Loucy (cell line): ENCODE measurements around the gene ARHGAP40.

Experiments used
- EZH2phosphoT487 ChIP-seq: fragments of 200-600 bp; IDR thresholded peaks from 2 replicates; pipeline ENCODE4 v1.6.1; 2018; ENCODE audit warnings: antibody characterized with exemption, mild to moderate bottlenecking, moderate library complexity, borderline replicate concordance
- TF ChIP-seq, protein P1 (sequence below): fragments of 200-600 bp; sonication (generic); conservative IDR thresholded peaks from 2 replicates; pipeline ENCODE4 v1.5.1; 2014; ENCODE audit warnings: mild to moderate bottlenecking, antibody characterized with exemption, low read length

- TF ChIP-seq, protein P1, sequence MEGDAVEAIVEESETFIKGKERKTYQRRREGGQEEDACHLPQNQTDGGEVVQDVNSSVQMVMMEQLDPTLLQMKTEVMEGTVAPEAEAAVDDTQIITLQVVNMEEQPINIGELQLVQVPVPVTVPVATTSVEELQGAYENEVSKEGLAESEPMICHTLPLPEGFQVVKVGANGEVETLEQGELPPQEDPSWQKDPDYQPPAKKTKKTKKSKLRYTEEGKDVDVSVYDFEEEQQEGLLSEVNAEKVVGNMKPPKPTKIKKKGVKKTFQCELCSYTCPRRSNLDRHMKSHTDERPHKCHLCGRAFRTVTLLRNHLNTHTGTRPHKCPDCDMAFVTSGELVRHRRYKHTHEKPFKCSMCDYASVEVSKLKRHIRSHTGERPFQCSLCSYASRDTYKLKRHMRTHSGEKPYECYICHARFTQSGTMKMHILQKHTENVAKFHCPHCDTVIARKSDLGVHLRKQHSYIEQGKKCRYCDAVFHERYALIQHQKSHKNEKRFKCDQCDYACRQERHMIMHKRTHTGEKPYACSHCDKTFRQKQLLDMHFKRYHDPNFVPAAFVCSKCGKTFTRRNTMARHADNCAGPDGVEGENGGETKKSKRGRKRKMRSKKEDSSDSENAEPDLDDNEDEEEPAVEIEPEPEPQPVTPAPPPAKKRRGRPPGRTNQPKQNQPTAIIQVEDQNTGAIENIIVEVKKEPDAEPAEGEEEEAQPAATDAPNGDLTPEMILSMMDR, result no peak
- no peak for TF ChIP-seq EZH2phosphoT487
These were observed 3.3 kb downstream of the ARHGAP40 start for GRCh38 chr20:38604873-38605303.
